Sciatic nerve (tissue), 2 donors: ENCODE measurements around the gene HCN4. TPM values are rescaled to one million over a fixed set of nuclear protein-coding genes. Genes with fewer than 3 reads are reported as not detected.

Experiments used
- ATAC-seq: fragments of 200-7000 bp; cut with Tn5 transposase; one replicate; pipeline ENCODE4 v1.9.1; 2020; ENCODE audit warnings: mild to moderate bottlenecking, moderate library complexity
- DNase-seq: peaks from one replicate; pipeline ENCODE4 v3.0.0-alpha.2; 2020; ENCODE audit warnings: low spot score
- intact Hi-C: fragments of 100-400 bp; cut with DNase I; formaldehyde crosslinking; loops from one replicate; pipeline ENCODE4 v1.14.2; 2022
- total RNA-seq: library from RNA; stranded (reverse); fragmentation: NEBNext Ultra II Directional; extraction: Animal tissue kit (Norgen Biotek cat#: 25700); gene quantifications from one replicate; pipeline ENCODE4 v1.2.1, GENCODE V29; 2021
- donor health status: DM: no; HTN: no; CAD: no.
- donor health status: DM: no; HTN: no; CAD: no.

The HCN4 gene
- total RNA-seq, 1 donor from 2014 or later: not detected

GRCh38 chr15:73331991-73332925, 36.5 kb downstream of the HCN4 start:
- DNase-seq (no peak), ATAC-seq (no peak)
- intact Hi-C loops: no loop called here

- intact Hi-C loops: no loop called here
- DNase-seq (no peak), ATAC-seq (no peak)
Measured at GRCh38 chr15:73331501-73331900, 37.3 kb downstream of the HCN4 start.

DNA sequence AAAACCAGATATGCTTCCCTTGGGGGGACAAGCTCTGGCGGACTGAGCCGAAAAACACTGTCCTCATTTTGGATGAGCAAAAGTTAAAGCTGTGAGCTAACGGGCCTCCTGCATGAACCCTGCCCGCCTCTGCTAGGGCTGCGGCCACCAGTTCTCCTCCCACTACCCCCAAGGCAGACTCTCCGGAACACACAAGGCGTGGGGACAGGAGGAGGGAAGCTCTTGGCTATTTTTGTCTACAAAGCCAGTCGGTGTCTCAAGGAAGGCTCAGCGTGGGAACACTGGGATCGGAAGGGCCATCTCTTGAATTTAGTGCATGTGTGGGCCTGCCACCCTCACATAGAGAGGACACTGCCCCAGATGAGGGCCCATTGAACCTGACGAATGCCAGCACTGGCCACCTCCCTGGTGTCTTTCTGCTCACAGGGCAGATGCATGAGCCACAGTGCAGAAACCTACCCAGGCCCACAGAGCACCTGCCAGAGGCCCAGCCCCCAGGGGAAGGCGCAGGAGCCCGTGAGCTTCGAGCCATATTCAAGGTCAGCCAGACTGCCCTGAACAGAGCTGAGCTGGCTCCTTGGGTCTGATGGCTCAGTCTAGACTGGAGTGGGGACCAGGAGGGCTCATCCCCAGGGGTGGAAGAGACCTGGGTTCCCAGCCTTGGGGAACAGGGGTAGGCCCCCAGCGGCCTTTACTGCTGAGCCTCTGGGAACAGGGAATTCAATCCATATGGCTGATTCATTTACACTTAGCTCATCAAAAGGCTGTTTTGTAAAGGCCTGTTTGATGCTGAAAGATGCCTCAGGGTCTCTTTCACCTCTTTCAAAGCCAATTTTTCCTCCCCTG, 38.3 kb downstream of the HCN4 start:
- intact Hi-C loops: no loop called here
- ATAC-seq: no peak
- no peak for DNase-seq

- DNase-seq: no peak
- intact Hi-C loops: no loop called here
- ATAC-seq: no peak
Measured at GRCh38 chr15:73329501-73330200, 39.1 kb downstream of the HCN4 start.

DNA sequence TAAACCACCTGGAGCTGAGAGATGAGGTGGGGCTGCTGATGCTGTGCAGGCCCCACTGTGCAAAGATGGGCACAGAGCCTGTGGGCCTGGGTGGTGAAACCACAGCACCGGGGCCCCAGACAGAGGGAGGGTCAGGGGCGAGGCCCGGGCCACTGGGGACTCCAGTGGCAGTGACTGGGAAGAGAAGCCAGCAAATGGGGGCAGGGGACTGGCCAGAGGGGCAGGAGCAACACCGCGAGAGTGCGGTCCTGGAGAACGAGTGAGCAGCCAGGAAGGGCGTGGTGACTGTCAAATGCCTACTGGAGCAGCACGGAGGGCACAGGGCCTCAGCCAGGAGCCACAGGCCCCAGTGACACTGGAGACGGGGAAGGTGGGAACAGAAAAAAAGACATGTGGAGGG, 39.8 kb downstream of the HCN4 start:
- no peak for DNase-seq
- intact Hi-C loops: no loop called here

GRCh38 chr15:73328149-73328820, 40.5 kb downstream of the HCN4 start:
- no peak for ATAC-seq
- intact Hi-C loops: no loop called here
- no peak for DNase-seq

More for the DNA sequence above, 39.8 kb downstream of the HCN4 start:
- ATAC-seq: no peak

GRCh38 chr15:73326157-73326556, 42.6 kb downstream of the HCN4 start:
- intact Hi-C loops: no loop called here
- ATAC-seq: no peak
- no peak for DNase-seq

GRCh38 chr15:73325191-73325861, 43.4 kb downstream of the HCN4 start:
- ATAC-seq (no peak), DNase-seq (no peak)
- intact Hi-C loops: no loop called here

DNA sequence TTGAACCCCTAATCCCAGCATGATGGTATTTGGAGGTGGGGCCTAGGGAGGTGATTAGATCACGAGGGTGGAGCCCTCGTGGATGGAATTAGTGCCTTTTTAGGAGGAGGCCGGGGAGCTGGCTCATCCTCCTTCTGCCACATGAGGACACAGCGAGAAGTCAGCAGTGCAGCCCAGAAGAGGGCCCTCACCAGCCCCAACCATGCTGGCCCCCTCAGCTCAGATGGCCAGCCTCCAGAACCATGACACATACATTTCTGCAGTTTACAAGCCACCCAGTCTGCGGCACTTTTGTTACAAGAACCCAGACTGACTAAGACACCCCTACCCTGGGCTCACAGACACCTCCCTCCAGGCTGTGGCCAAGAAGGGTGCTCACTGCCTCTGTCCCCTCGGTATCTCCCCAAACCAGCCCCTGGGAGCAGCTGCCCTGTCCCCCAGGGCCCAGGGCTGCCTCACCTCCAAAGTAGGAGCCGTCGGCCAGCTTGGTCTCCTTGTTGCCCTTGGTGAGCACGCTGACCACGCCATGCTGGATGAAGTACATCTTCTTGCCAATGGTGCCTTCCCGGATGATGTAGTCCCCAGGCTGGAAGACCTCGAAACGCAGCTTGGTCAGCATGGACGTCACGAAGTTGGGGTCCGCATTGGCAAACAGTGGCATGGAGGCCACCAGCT, 44.1 kb downstream of the HCN4 start:
- no peak for ATAC-seq
- intact Hi-C loops: no loop called here
- DNase-seq: no peak

DNA sequence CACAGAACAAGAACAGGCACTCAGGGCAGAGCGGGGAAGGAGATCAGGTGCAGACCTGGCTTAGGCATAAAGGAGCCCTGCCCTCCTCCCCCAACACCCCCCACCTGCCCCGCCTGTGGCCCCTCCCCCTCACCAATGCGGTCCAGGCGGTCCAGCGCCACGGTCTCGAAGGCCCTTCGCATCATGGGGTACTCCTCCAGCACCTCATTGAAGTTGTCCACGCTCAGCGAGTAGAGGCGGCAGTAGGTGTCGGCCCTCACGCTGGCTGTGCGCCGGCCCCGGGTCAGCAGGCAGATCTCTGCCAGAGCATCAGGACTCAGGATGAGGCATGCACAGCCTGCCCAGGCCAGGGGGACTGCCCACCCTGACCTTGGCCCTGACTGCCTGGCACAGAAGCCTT, 44.8 kb downstream of the HCN4 start:
- DNase-seq: no peak
- intact Hi-C loops: no loop called here
- ATAC-seq: no peak

DNA sequence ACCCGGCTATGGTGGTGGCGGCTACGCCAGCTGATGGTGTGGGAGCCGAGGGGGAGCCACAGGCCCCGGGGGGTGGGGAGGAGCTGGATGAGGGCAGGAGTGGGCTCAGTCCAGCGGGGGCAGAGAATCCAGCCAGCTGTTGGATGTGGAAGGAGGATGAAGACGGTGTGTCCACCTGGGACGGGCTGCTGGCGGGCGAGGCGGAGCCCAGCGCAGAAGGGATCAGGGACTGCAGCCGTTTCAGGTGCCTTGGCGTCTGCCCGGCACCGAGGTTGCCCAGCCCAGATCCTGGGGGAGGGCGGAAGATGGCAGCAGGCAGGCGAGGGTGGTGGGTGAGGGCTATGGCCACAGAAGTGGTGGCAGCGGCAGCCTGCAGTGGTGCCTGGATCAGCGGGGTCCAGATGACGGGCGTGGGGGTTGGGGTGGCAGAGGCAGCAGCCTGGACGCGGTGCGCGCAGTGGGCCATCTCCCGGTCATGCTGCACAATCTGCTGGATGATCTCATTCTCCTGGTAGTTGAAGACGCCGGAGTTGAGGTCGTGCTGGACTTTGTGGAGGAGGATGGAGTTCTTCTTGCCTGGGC, 45.3 kb downstream of the HCN4 start:
- DNase-seq (no peak), ATAC-seq (no peak)
- intact Hi-C loops: no loop called here

GRCh38 chr15:73322665-73323373, 45.9 kb downstream of the HCN4 start:
- no peak for ATAC-seq
- intact Hi-C loops: no loop called here
- DNase-seq: no peak

- no peak for ATAC-seq
- DNase-seq: no peak
- intact Hi-C loops: no loop called here
Measured at GRCh38 chr15:73321496-73322450, 47.0 kb downstream of the HCN4 start.

DNA sequence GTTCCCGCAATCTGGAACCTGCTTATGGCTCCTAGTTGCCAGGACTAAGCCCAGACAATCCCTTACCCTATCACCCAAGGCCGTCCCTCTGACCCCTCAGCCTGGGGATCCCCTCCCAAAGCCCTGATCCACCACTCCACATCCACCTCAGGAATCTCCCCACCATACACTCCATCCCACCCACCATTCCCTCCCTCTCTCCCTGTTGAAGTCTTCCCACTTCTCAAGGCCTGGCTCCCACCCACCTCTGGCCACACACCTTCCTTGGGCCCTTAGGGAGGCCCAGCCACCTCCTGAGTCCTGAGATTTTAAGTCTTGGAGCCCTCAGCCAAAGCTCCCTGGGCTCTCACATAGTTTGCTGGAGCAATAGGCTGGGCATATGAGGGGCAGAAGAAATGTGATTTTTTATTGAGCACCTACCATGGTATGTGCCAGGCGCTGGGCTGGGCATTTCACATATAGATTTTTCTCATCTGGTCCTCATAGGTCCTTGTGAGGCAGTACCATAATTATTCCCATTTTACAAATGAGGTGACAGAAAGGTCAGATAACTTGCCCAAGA, 48.1 kb downstream of the HCN4 start:
- intact Hi-C loops: no loop called here
- ATAC-seq (no peak), DNase-seq (no peak)

- ATAC-seq (no peak), DNase-seq (no peak)
- intact Hi-C loops: no loop called here
Measured at GRCh38 chr15:73319460-73320245, 49.1 kb downstream of the HCN4 start.
